Breast epithelium (tissue), 4 donors: Measurements from ENCODE around the gene ALDOB. TPM values are rescaled to one million over a fixed set of nuclear protein-coding genes. Genes with fewer than 3 reads are reported as not detected.

Source experiments
- DNase-seq, 2 donors: peaks; one replicate each; pipeline ENCODE4 v3.0.0-alpha.2; 2019; ENCODE audit warnings: low spot score in 2 of 2
- H3K27ac ChIP-seq, 2 donors: fragments of 200-600 bp; sonication (generic) in 1 of 2; one replicate each; pipeline ENCODE4 v1.5.1; 2016 to 2019; ENCODE audit warnings: mild to moderate bottlenecking in 1 of 2
- H3K27me3 ChIP-seq, 2 donors: fragments of 200-600 bp; sonication (generic) in 1 of 2; one replicate each; pipeline versions ENCODE4 v1.5.1 to v1.6.0; 2017 to 2019; ENCODE audit warnings: control low read depth in 1 of 2, mild to moderate bottlenecking in 1 of 2
- H3K36me3 ChIP-seq: fragments of 200-600 bp; one replicate; pipeline ENCODE4 v1.5.1; 2019
- H3K4me1 ChIP-seq, 2 donors: fragments of 200-600 bp; sonication (generic); one replicate each; pipeline ENCODE4 v1.5.1; 2016 to 2019; ENCODE audit warnings: control low read depth in 1 of 2
- H3K4me3 ChIP-seq, 3 donors: fragments of 200-600 bp; sonication (generic); 1 replicate in 2 of 3; 2 replicates in 1 of 3; pipeline ENCODE4 v1.5.1; 2016 to 2019; ENCODE audit warnings: mild to moderate bottlenecking in 3 of 3, moderate library complexity in 2 of 3
- H3K9me3 ChIP-seq, 2 donors: fragments of 200-600 bp; sonication (generic) in 1 of 2; one replicate each; pipeline ENCODE4 v1.5.1; 2016 to 2019; ENCODE audit warnings: control low read depth in 1 of 2
- CTCF ChIP-seq, 3 donors: fragments of 450-650 bp; IDR thresholded peaks; one replicate each; pipeline ENCODE4 v1.5.1; 2016 to 2017; ENCODE audit warnings: antibody characterized with exemption in 3 of 3, mild to moderate bottlenecking in 3 of 3, moderate library complexity in 3 of 3
- POLR2A ChIP-seq: fragments of 450-650 bp; IDR thresholded peaks from one replicate; pipeline ENCODE4 v1.6.1; 2016; ENCODE audit warnings: antibody characterized with exemption, mild to moderate bottlenecking, moderate library complexity
- POLR2AphosphoS5 ChIP-seq, 3 donors: sonication (generic); formaldehyde crosslinking; IDR thresholded peaks; one replicate each; pipeline ENCODE4 v1.6.1; 2017; ENCODE audit warnings: antibody characterized with exemption in 3 of 3
- intact Hi-C: fragments of 100-400 bp; cut with DNase I; formaldehyde crosslinking; loops from one replicate; pipeline ENCODE4 v1.15.1; 2023; ENCODE audit warnings: low total_unique reads
- total RNA-seq, 3 donors: library from RNA; depleted of rRNA; stranded (reverse); fragments of >200 nt; gene quantifications; one replicate each; pipeline ENCODE4 v1.1.0, GENCODE V29; 2016

The ALDOB gene
- total RNA-seq, 3 donors from 2014 or later, result 0.66 TPM; not detected in 2

GRCh38 chr9:101453776-101454570 is 18.4 kb upstream of the ALDOB start:
- Histone ChIP-seq H3K9me3 (peaks cover 0 to 8% of the 10 kb centered on the region in 2 donors), H3K27ac (no peak overlapping the region), H3K27me3 (no peaks in the 10 kb centered on the region), H3K4me3 (no peak overlapping the region), H3K4me1 (no peaks in the 10 kb centered on the region), H3K36me3 (no peaks in the 10 kb centered on the region)
- no peak for TF ChIP-seq POLR2A
- TF ChIP-seq POLR2AphosphoS5 (IDR thresholded peaks at IDR 0.05), result no peak
- TF ChIP-seq CTCF (IDR thresholded peaks at IDR 0.05), result no peak
- DNase-seq, result no peak
- intact Hi-C loops, result no loop called here

- Histone ChIP-seq H3K9me3 (peaks cover 0 to 8% of the 10 kb centered on the region in 2 donors), H3K4me1 (no peaks in the 10 kb centered on the region), H3K36me3 (no peaks in the 10 kb centered on the region), H3K27me3 (no peaks in the 10 kb centered on the region), H3K4me3 (no peak overlapping the region), H3K27ac (no peak overlapping the region)
- no peak for DNase-seq
- TF ChIP-seq POLR2A, result no peak
- TF ChIP-seq POLR2AphosphoS5 (IDR thresholded peaks at IDR 0.05), result no peak
- no peak for TF ChIP-seq CTCF (IDR thresholded peaks at IDR 0.05)
- intact Hi-C loops, result no loop called here
Observed at GRCh38 chr9:101451498-101451897, 15.9 kb upstream of the ALDOB start.

- TF ChIP-seq POLR2AphosphoS5 (IDR thresholded peaks at IDR 0.05), result no peak
- no peak for TF ChIP-seq CTCF (IDR thresholded peaks at IDR 0.05)
- no peak for TF ChIP-seq POLR2A
Observed at GRCh38 chr9:101450931-101451330, 15.4 kb upstream of the ALDOB start.

GRCh38 chr9:101449071-101449721 is 13.6 kb upstream of the ALDOB start:
- intact Hi-C loops, result loop anchor here (5.0 kb wide), 1 partner anchor 83 kb away; the partner anchor contains the start of gene RNF20
- TF ChIP-seq CTCF (IDR thresholded peaks at IDR 0.05) (peak in 2 of 3 donors; percentile 43 to 50), POLR2A (no peak), POLR2AphosphoS5 (IDR thresholded peaks at IDR 0.05) (no peak)

More at GRCh38 chr9:101450931-101451330, 15.4 kb upstream of the ALDOB start:
- no peaks in the 10 kb centered on the region for H3K36me3 ChIP-seq
- no peak overlapping the region for H3K4me3 ChIP-seq
- no peak for DNase-seq
- peaks cover 0 to 8% of the 10 kb centered on the region in 2 donors for H3K9me3 ChIP-seq
- no peaks in the 10 kb centered on the region for H3K27me3 ChIP-seq
- no peaks in the 10 kb centered on the region for H3K4me1 ChIP-seq
- intact Hi-C loops, result no loop called here
- no peak overlapping the region for H3K27ac ChIP-seq

GRCh38 chr9:101448680-101449070 is 13.1 kb upstream of the ALDOB start:
- Histone ChIP-seq H3K4me3 (peak overlapping the region in 1 of 3 donors; percentile 59), H3K27ac (no peak overlapping the region), H3K36me3 (no peaks in the 10 kb centered on the region), H3K9me3 (peaks cover 0 to 8% of the 10 kb centered on the region in 2 donors), H3K4me1 (no peaks in the 10 kb centered on the region), H3K27me3 (no peaks in the 10 kb centered on the region)
- no peak for DNase-seq
- no peak for TF ChIP-seq CTCF (IDR thresholded peaks at IDR 0.05)
- no peak for TF ChIP-seq POLR2AphosphoS5 (IDR thresholded peaks at IDR 0.05)
- TF ChIP-seq POLR2A, result no peak
- intact Hi-C loops, result loop anchor here (5.0 kb wide), 1 partner anchor 84 kb away; the partner anchor contains the start of gene RNF20

More at GRCh38 chr9:101449071-101449721, 13.6 kb upstream of the ALDOB start:
- H3K27ac ChIP-seq, result peak overlapping the region; percentile 35 to 36
- no peaks in the 10 kb centered on the region for H3K27me3 ChIP-seq
- H3K4me1 ChIP-seq, result no peaks in the 10 kb centered on the region
- no peaks in the 10 kb centered on the region for H3K36me3 ChIP-seq
- peak overlapping the region; percentile 46 to 73 (median 59) for H3K4me3 ChIP-seq
- H3K9me3 ChIP-seq, result peaks cover 0 to 8% of the 10 kb centered on the region in 2 donors
- DNase-seq, result peak; percentile 56 to 75
